GM12878 (cell line): ENCODE results near the gene SMG6. TPM values are rescaled to one million over a fixed set of nuclear protein-coding genes. Genes with fewer than 3 reads are reported as not detected.

Experiments used
- ATF7 ChIP-seq: fragments of 450-650 bp; IDR thresholded peaks from 2 replicates; pipeline ENCODE4 v1.6.1; 2016; ENCODE audit warnings: low read depth, mild to moderate bottlenecking
- BACH1 ChIP-seq: fragments of 450-650 bp; IDR thresholded peaks from 2 replicates; pipeline ENCODE4 v1.6.1; 2017; ENCODE audit warnings: mild to moderate bottlenecking, borderline replicate concordance
- BMI1 ChIP-seq: fragments of 450-650 bp; IDR thresholded peaks from 2 replicates; pipeline ENCODE4 v1.6.1; 2016; ENCODE audit warnings: mild to moderate bottlenecking, moderate library complexity, borderline replicate concordance
- CBX5 ChIP-seq: sonication (generic); IDR thresholded peaks from 2 replicates; pipeline ENCODE4 v1.6.1; 2016; ENCODE audit warnings: low read depth, moderate library complexity, mild to moderate bottlenecking, inconsistent platforms
- E2F8 ChIP-seq: fragments of 450-650 bp; IDR thresholded peaks from 2 replicates; pipeline ENCODE4 v1.6.1; 2018; ENCODE audit warnings: mild to moderate bottlenecking, low read depth, moderate library complexity; ENCODE audit not compliant: partially characterized antibody
- E4F1 ChIP-seq: fragments of 450-650 bp; IDR thresholded peaks from 2 replicates; pipeline ENCODE4 v1.6.1; 2018; ENCODE audit warnings: borderline replicate concordance, mild to moderate bottlenecking; ENCODE audit not compliant: partially characterized antibody
- ETV6 ChIP-seq, 2 experiments: fragments of 450-650 bp in 1 of 2; IDR thresholded peaks in 1 of 2; conservative IDR thresholded peaks in 1 of 2; 2 replicates each; pipeline ENCODE4 v1.6.1; 2014; ENCODE audit warnings: antibody characterized with exemption in 1 of 2, borderline replicate concordance in 1 of 2, low read depth in 1 of 2, mild to moderate bottlenecking in 1 of 2, moderate library complexity in 1 of 2
- FOXM1 ChIP-seq: IDR thresholded peaks from 2 replicates; pipeline ENCODE4 v1.6.1; 2012; ENCODE audit warnings: low read depth, mild to moderate bottlenecking, inconsistent platforms, low read length, moderate library complexity
- IRF4 ChIP-seq: IDR thresholded peaks from 2 replicates; pipeline ENCODE4 v1.6.1; 2011; ENCODE audit warnings: low read depth, low read length
- MAX ChIP-seq: IDR thresholded peaks from 2 replicates; pipeline ENCODE4 v1.6.1; 2012; ENCODE audit warnings: low read depth, low read length, improper control_type of control experiment
- MEF2B ChIP-seq: fragments of 450-650 bp; IDR thresholded peaks from 2 replicates; pipeline ENCODE4 v1.6.1; 2018; ENCODE audit warnings: mild to moderate bottlenecking, moderate library complexity; ENCODE audit not compliant: partially characterized antibody, poor library complexity, severe bottlenecking
- MXI1 ChIP-seq: fragments of 150-350 bp; IDR thresholded peaks from 2 replicates; pipeline ENCODE4 v1.6.1; 2011; ENCODE audit warnings: low read depth, mild to moderate bottlenecking, inconsistent platforms, low read length, improper control_type of control experiment
- MYB ChIP-seq: fragments of 150-350 bp; IDR thresholded peaks from 2 replicates; pipeline ENCODE4 v1.6.1; 2014; ENCODE audit warnings: mild to moderate bottlenecking, low read depth, low read length, borderline replicate concordance
- NBN ChIP-seq: fragments of 450-650 bp; IDR thresholded peaks from 2 replicates; pipeline ENCODE4 v1.6.1; 2016
- PBX3 ChIP-seq: IDR thresholded peaks from 2 replicates; pipeline ENCODE4 v1.6.1; 2011; ENCODE audit warnings: mild to moderate bottlenecking, low read depth, low read length, moderate library complexity; ENCODE audit not compliant: insufficient replicate concordance
- POLR2AphosphoS2 ChIP-seq: IDR thresholded peaks from 2 replicates; pipeline ENCODE4 v1.6.1; 2011; ENCODE audit warnings: low read depth, mild to moderate bottlenecking, low read length, improper control_type of control experiment, moderate library complexity
- RCOR1 ChIP-seq: conservative IDR thresholded peaks from 2 replicates; pipeline ENCODE4 v1.6.1; 2012; ENCODE audit warnings: low read depth, low read length, improper control_type of control experiment
- TAF1 ChIP-seq: IDR thresholded peaks from 2 replicates; pipeline ENCODE4 v1.6.1; 2011; ENCODE audit warnings: mild to moderate bottlenecking, low read depth, low read length, borderline replicate concordance
- TARDBP ChIP-seq: IDR thresholded peaks from 2 replicates; pipeline ENCODE4 v1.6.1; 2016; ENCODE audit warnings: borderline replicate concordance
- YBX1 ChIP-seq: fragments of 450-650 bp; IDR thresholded peaks from 2 replicates; pipeline ENCODE4 v1.6.1; 2016; ENCODE audit warnings: antibody characterized with exemption
- ZNF384 ChIP-seq: IDR thresholded peaks from 2 replicates; pipeline ENCODE4 v1.6.1; 2012; ENCODE audit warnings: low read depth, mild to moderate bottlenecking, low read length, improper control_type of control experiment, borderline replicate concordance
- polyA plus RNA-seq, 11 experiments: library from polyadenylated mRNA; depleted of rRNA in 4 of 11; unstranded in 6 of 11; stranded (reverse) in 5 of 11; fragments of >200 nt; fragmentation: Nextera tagmentation in 4 of 11; fragmentation: Illumina TruSeq in 1 of 11; extraction: Ambion mirVana in 4 of 11; extraction: Trizol in 1 of 11; gene quantifications; 1 replicate in 1 of 11; 2 replicates in 10 of 11; pipeline versions ENCODE4 v1.2.1 to v1.2.3, GENCODE V29; 2011 to 2016; ENCODE audit warnings: inconsistent platforms in 2 of 11, missing spikeins in 2 of 11, low read depth in 1 of 11
- total RNA-seq, 4 experiments: library from RNA; depleted of rRNA in 3 of 4; stranded (reverse); fragments of >200 nt in 3 of 4; fragmentation: Illumina TruSeq in 1 of 4; extraction: Trizol in 1 of 4; gene quantifications; 2 replicates each; pipeline versions ENCODE4 v1.2.1 to v1.2.3, GENCODE V29; 2013 to 2021
- TF ChIP-seq, protein P1 (sequence below): IDR thresholded peaks from 2 replicates; pipeline ENCODE4 v1.6.1; 2012; ENCODE audit warnings: low read depth, low read length, improper control_type of control experiment

Gene SMG6
- total and polyA plus RNA-seq, 10 of the 15 experiments (the other 5 are each of a cell fraction or from before 2014, with no cell fraction given) = 0.58 to 28.7 (median 15.7) TPM

DNA sequence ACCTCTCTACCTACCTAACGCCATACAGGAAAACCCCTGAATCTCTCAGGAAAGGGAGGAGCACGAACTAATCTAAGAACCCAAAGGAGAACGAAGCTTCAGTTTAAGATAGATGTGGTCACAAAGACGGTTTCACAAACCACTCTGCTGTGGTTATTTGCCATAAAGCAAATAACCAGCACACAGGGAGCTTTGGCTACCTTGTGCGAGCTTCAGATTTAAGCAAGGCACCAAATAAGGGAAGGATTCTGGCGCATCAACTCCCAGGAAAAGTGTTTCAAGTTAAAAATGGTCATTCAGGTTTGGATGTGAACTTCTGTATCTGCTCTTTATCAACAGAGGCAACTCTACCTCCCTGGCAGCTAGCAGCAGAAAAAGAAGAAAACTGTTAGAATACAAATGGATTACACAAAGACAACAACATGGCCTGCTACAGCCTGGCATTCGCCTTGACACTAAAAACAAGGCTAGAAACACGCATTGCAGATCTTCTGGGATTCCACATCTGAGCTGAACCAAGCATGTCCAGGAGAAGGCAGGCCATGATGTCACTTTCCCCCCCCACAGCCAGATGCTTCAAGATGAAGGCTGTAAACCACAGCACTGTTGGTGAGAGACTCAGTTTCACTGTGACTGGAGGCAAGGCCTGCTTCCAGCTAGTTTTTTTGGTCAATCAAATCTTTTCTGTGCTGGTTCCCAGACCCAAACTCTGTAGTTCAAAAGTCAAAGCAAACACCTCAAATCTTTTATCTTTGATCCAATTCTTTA is 43.6 kb downstream of the SMG6 start (continued):
- TF ChIP-seq MXI1 (no peak; the same call in 1 of the 2 replicates), PBX3 (peak; percentile 34), CBX5 (no peak), E4F1 (no peak), IRF4 (peak; percentile 88), ZNF384 (peak; percentile 24; the same call in 1 of the 2 replicates), TAF1 (peak; percentile 69), YBX1 (no peak), FOXM1 (no peak; the same call in none of the 2 replicates), TARDBP (no peak), MYB (no peak), RCOR1 (no peak), POLR2AphosphoS2 (no peak), ATF7 (peak; percentile 98), NBN (no peak; the same call in 1 of the 2 replicates), BACH1 (peak; percentile 36; the same call in 1 of the 2 replicates), BMI1 (no peak), E2F8 (no peak), MAX (no peak), ETV6 (conservative IDR thresholded peaks at IDR 0.05 in 1 of 2, IDR thresholded peaks at IDR 0.05 in 1 of 2; ENCODE audit: borderline replicate concordance in 1 of 2, low read depth in 1 of 2) (peak in 1 of 2 experiments; percentile 63; a peak in 2 of 4 replicates), MEF2B (peak; percentile 58)
- TF ChIP-seq, protein P1, sequence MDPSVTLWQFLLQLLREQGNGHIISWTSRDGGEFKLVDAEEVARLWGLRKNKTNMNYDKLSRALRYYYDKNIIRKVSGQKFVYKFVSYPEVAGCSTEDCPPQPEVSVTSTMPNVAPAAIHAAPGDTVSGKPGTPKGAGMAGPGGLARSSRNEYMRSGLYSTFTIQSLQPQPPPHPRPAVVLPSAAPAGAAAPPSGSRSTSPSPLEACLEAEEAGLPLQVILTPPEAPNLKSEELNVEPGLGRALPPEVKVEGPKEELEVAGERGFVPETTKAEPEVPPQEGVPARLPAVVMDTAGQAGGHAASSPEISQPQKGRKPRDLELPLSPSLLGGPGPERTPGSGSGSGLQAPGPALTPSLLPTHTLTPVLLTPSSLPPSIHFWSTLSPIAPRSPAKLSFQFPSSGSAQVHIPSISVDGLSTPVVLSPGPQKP = no peak
